ENCODE data around the gene ST6GALNAC4. TPM values are rescaled to one million over a fixed set of nuclear protein-coding genes. Genes with fewer than 3 reads are reported as not detected.

Gene ST6GALNAC4
- total RNA-seq, 4 donors from 2014 or later: 20.3 to 44.8 (median 35.9) TPM

DNA sequence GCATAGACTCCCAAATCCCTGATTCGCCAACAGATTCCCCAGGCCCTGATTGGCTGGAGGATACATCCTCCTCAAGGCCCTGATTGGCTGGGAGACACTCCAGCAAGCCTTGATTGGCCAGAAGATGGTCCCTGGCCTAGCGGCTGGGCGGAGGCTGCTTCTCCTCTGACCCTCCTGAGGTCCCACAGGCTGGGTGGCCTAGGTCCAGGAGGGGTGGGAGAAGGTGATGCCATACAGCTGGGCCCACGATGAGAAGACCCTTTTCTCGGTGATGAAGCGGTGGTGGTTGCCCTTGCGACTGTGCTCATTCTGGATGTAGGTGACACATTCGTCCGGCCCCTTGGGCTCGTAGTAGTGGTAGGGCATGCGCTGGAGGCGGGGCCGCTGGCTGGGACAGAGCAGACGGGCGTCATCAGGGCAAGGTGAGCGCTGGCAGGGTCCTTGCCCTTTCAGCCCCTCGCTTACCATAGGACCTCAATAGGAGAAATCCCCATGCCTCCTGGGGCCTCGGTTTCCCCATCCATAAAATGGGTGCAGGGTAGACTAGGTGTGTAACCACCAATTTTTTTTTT lies 30.4 kb downstream of the ST6GALNAC4 start:
- no peak overlapping the region for H3K27ac ChIP-seq (replicated peaks in 1 of 4)
- no peak for DNase-seq (ENCODE audit: extremely low spot score)

DNA sequence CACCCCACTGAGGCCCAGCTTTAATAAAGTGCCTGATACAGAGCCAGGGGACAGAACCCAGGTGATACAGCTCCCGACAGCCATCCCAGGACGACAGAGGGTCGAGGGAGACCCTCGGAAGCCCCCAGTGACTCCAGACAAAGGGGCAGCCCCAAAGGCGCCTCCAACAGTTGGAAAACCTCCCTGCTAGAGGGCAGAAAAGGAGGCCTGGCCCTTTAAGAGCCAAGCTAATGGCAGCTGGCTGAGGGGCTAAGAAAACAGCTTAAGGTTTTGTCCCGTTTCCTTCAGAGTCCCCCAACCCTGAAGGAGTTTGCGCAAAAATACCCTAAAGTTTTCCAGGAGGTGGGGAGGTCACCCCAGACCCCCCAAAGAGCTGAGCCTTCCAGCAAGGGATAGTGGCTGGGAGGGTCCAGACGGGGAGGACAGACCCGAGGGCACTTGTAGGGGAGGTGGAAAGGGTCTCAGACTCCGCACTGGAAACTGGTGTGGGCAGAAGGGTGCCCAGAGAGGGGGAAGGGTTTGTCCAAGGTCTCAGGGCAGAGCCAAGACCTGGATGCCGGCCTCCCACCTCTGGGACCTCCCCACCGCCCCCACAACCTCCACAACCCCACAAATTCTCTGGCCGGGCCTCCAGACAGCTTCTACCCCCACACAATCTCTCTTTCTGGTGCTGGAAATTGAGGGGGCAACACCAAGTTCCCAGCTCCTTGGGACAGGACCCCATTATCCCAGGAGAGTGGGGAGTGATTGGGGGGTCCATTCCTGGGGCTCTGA lies 31.1 kb downstream of the ST6GALNAC4 start:
- H3K4me3 ChIP-seq: no peak overlapping the region
- peak overlapping the region in 2 of 4 donors; percentile 28 to 33 for H3K27ac ChIP-seq (replicated peaks in 1 of 4)
- WGBS: 81% methylated on average over 11 of the region's 13 CpGs
- no peak for DNase-seq (ENCODE audit: extremely low spot score)
- H3K36me3 ChIP-seq: peaks cover 30 to 72% (median 61%) of the 10 kb centered on the region in 4 donors
- TF ChIP-seq, protein P1, sequence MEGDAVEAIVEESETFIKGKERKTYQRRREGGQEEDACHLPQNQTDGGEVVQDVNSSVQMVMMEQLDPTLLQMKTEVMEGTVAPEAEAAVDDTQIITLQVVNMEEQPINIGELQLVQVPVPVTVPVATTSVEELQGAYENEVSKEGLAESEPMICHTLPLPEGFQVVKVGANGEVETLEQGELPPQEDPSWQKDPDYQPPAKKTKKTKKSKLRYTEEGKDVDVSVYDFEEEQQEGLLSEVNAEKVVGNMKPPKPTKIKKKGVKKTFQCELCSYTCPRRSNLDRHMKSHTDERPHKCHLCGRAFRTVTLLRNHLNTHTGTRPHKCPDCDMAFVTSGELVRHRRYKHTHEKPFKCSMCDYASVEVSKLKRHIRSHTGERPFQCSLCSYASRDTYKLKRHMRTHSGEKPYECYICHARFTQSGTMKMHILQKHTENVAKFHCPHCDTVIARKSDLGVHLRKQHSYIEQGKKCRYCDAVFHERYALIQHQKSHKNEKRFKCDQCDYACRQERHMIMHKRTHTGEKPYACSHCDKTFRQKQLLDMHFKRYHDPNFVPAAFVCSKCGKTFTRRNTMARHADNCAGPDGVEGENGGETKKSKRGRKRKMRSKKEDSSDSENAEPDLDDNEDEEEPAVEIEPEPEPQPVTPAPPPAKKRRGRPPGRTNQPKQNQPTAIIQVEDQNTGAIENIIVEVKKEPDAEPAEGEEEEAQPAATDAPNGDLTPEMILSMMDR (IDR thresholded peaks at IDR 0.05): no peak
- no peak for TF ChIP-seq EP300 (IDR thresholded peaks at IDR 0.05)
- TF ChIP-seq POLR2A (IDR thresholded peaks at IDR 0.05; ENCODE audit: low read depth): no peak
- TF ChIP-seq POLR2AphosphoS5 (IDR thresholded peaks at IDR 0.05): no peak
- H3K27me3 ChIP-seq: no peaks in the 10 kb centered on the region
- intact Hi-C loops (cut with DNase I): no loop called here
- no peaks in the 10 kb centered on the region for H3K9me3 ChIP-seq
- H3K4me1 ChIP-seq: peaks cover 10 to 28% (median 15%) of the 10 kb centered on the region in 4 donors

More for the DNA sequence above, 30.4 kb downstream of the ST6GALNAC4 start:
- no peak overlapping the region for H3K4me3 ChIP-seq
- peaks cover 10 to 28% (median 15%) of the 10 kb centered on the region in 4 donors for H3K4me1 ChIP-seq
- H3K36me3 ChIP-seq: peaks cover 34 to 80% (median 68%) of the 10 kb centered on the region in 4 donors
- WGBS: 97% methylated on average over 18 of the region's 18 CpGs
- no peaks in the 10 kb centered on the region for H3K27me3 ChIP-seq
- intact Hi-C loops (cut with DNase I): no loop called here
- TF ChIP-seq POLR2AphosphoS5 (IDR thresholded peaks at IDR 0.05): no peak
- TF ChIP-seq POLR2A (IDR thresholded peaks at IDR 0.05; ENCODE audit: low read depth): no peak
- TF ChIP-seq, protein P1 (IDR thresholded peaks at IDR 0.05): no peak
- TF ChIP-seq EP300 (IDR thresholded peaks at IDR 0.05): no peak
- no peaks in the 10 kb centered on the region for H3K9me3 ChIP-seq

DNA sequence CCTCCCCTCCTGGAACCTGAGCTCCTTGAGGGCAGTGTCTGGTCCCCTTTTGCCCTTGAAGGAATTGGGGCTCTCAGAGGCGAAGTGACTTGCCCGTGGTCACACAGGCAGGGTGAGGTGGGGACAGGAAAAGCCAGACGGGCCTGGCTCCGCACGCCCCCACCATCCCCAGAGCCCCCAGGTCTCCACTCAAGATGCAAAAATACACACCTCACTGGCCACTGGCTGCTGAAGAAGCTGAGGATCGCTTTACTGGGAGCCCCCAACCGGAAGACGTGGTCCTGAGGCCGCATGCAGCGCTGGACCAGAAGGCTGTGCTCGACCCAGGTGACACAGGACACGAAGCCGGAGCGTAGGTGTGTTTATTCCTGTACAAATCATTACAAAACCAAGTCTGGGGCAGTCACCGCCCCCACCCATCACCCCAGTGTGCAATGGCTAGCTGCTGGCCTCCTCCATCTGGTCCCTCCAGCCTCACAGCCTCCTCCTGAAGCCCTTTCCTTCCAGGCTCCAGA lies 31.8 kb downstream of the ST6GALNAC4 start:
- Histone ChIP-seq H3K4me1 (peaks cover 10 to 28% (median 15%) of the 10 kb centered on the region in 4 donors), H3K9me3 (no peaks in the 10 kb centered on the region), H3K4me3 (no peak overlapping the region), H3K27ac (replicated peaks in 1 of 4) (peak overlapping the region in 2 of 4 donors; percentile 28 to 33), H3K27me3 (no peaks in the 10 kb centered on the region), H3K36me3 (peaks cover 23 to 65% (median 54%) of the 10 kb centered on the region in 4 donors)
- no peak for DNase-seq (ENCODE audit: extremely low spot score)
- WGBS: 54% methylated on average over 11 of the region's 15 CpGs
- intact Hi-C loops (cut with DNase I): no loop called here
- TF ChIP-seq POLR2A (IDR thresholded peaks at IDR 0.05; ENCODE audit: low read depth): no peak
- TF ChIP-seq, protein P1 (IDR thresholded peaks at IDR 0.05): no peak
- no peak for TF ChIP-seq EP300 (IDR thresholded peaks at IDR 0.05)
- no peak for TF ChIP-seq POLR2AphosphoS5 (IDR thresholded peaks at IDR 0.05)

DNA sequence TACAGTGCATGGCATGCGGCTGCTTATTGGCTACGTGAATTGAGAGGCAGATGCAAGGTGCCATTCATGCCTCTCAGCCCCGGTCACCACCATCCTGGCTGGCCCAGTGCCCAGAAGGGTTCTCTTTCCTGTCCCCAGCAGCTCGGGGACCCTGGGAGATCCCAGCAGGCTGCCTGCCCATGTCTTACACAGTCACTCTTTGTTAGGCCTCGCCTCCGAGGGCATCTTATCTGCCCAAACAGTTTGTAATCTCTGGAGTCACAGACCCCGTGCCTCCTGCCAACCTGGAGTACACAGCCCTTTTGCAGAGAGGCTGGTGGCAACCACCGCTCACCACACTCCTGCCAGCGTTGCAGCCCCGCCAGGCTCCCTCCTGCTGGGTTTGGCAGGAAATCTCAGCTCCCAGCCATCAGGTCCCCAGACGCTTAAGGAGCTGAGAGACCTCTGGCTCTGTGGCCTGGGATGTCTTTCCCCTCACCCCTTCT lies 32.4 kb downstream of the ST6GALNAC4 start:
- intact Hi-C loops (cut with DNase I): no loop called here
- H3K27ac ChIP-seq (replicated peaks in 1 of 4): peak overlapping the region in 2 of 4 donors; percentile 28 to 33
- no peak for DNase-seq (ENCODE audit: extremely low spot score)
- no peak overlapping the region for H3K4me3 ChIP-seq
- H3K9me3 ChIP-seq: no peaks in the 10 kb centered on the region
- TF ChIP-seq, protein P1 (IDR thresholded peaks at IDR 0.05): no peak
- TF ChIP-seq POLR2AphosphoS5 (IDR thresholded peaks at IDR 0.05): no peak
- TF ChIP-seq POLR2A (IDR thresholded peaks at IDR 0.05; ENCODE audit: low read depth): no peak
- TF ChIP-seq EP300 (IDR thresholded peaks at IDR 0.05): no peak
- 53% methylated on average over 8 of the region's 11 CpGs for WGBS
- H3K4me1 ChIP-seq: peaks cover 10 to 28% (median 15%) of the 10 kb centered on the region in 4 donors
- no peaks in the 10 kb centered on the region for H3K27me3 ChIP-seq
- peaks cover 20 to 60% (median 49%) of the 10 kb centered on the region in 4 donors for H3K36me3 ChIP-seq

All from esophagus muscularis mucosa (tissue), 4 donors.